Suprapubic skin (tissue), 3 donors: ENCODE results near the gene FAM3B.

Experiments used
- CTCF ChIP-seq, 2 donors: fragments of 200-600 bp in 1 of 2; fragments of 450-650 bp in 1 of 2; sonication (generic) in 1 of 2; IDR thresholded peaks; one replicate each; pipeline ENCODE4 v1.5.1; 2016 to 2019; ENCODE audit warnings: antibody characterized with exemption in 2 of 2, mild to moderate bottlenecking in 1 of 2, moderate library complexity in 1 of 2
- EP300 ChIP-seq: sonication (generic); formaldehyde crosslinking; IDR thresholded peaks from one replicate; pipeline ENCODE4 v1.6.1; 2017; ENCODE audit warnings: antibody characterized with exemption
- POLR2A ChIP-seq, 2 donors: fragments of 450-650 bp; IDR thresholded peaks; one replicate each; pipeline ENCODE4 v1.6.1; 2017; ENCODE audit warnings: antibody characterized with exemption in 2 of 2, mild to moderate bottlenecking in 2 of 2, moderate library complexity in 2 of 2

GRCh38 chr21:41283211-41283818 lies 33.3 kb upstream of the FAM3B start:
- no peak for TF ChIP-seq POLR2A (IDR thresholded peaks at IDR 0.05)
- peak; percentile 68 for TF ChIP-seq CTCF (IDR thresholded peaks at IDR 0.05)
- TF ChIP-seq EP300: no peak
